ENCODE data around the gene APLP1.

APLP1 gene

GRCh38 chr19:35907377-35907745, 39.0 kb downstream of the APLP1 start:
- H3K36me3 ChIP-seq (ENCODE audit: control insufficient read depth in 1 of 2, insufficient read depth in 2 of 2, low read depth in 1 of 2, low read length in 2 of 2): no peaks in the 10 kb centered on the region
- WGBS: 33% methylated on average over 12 of the region's 12 CpGs
- no peak overlapping the region for H3K14ac ChIP-seq (ENCODE audit: low read length in 2 of 2)
- peak overlapping the region; percentile 76 for H4K91ac ChIP-seq (ENCODE audit: low read length)
- H2AFZ ChIP-seq (ENCODE audit: low read depth, low read length): no peak overlapping the region
- no peak overlapping the region for H2BK120ac ChIP-seq (ENCODE audit: low read depth, low read length)
- no peak overlapping the region for H3K27ac ChIP-seq (ENCODE audit: low read length, poor library complexity, severe bottlenecking)
- H2BK5ac ChIP-seq (ENCODE audit: low read depth, low read length, poor library complexity, severe bottlenecking): no peak overlapping the region
- H4K8ac ChIP-seq (ENCODE audit: low read length): peak overlapping the region; percentile 56
- H3K4me2 ChIP-seq (ENCODE audit: low read length, poor library complexity, severe bottlenecking): no peak overlapping the region
- peaks cover 14% of the 10 kb centered on the region for H3K4me1 ChIP-seq (ENCODE audit: control insufficient read depth, insufficient read depth, low read depth, low read length)
- H2AK5ac ChIP-seq (ENCODE audit: low read length, severe bottlenecking): no peak overlapping the region
- H2BK15ac ChIP-seq (ENCODE audit: low read depth, poor library complexity, severe bottlenecking): no peak overlapping the region
- H3K4ac ChIP-seq (ENCODE audit: low read depth in 1 of 2, low read length in 2 of 2): no peak overlapping the region
- no peak overlapping the region for H3K4me3 ChIP-seq (ENCODE audit: insufficient read depth in 1 of 2, low read depth in 1 of 2, low read length in 2 of 2)
- H3K27me3 ChIP-seq (ENCODE audit: control insufficient read depth in 1 of 2, insufficient read depth in 1 of 2, low read length in 2 of 2): no peaks in the 10 kb centered on the region
- H3K79me1 ChIP-seq (replicated peaks; ENCODE audit: low read length, poor library complexity, severe bottlenecking): no peaks in the 10 kb centered on the region
- no peaks in the 10 kb centered on the region for H3K9me3 ChIP-seq (ENCODE audit: control insufficient read depth, low read length)
- DNase-seq: no peak
- peak overlapping the region in 1 of 2 experiments; percentile 37 for H2BK12ac ChIP-seq (ENCODE audit: low read length in 2 of 2)
- no peak overlapping the region for H3K18ac ChIP-seq (ENCODE audit: low read depth in 1 of 2, low read length in 2 of 2)
- H3K23ac ChIP-seq (ENCODE audit: low read length in 2 of 2): no peak overlapping the region
- no peak overlapping the region for H3K9ac ChIP-seq (ENCODE audit: low read length)

- Histone ChIP-seq H2BK120ac (ENCODE audit: low read depth, low read length) (no peak within 1 kb of the TSS), H2AFZ (ENCODE audit: low read depth, low read length) (no peak within 1 kb of the TSS), H4K91ac (ENCODE audit: low read length) (peak within 1 kb of the TSS; percentile 76), H2BK15ac (ENCODE audit: low read depth, poor library complexity, severe bottlenecking) (peak within 1 kb of the TSS; percentile 44), H3K79me1 (replicated peaks; ENCODE audit: low read length, poor library complexity, severe bottlenecking) (no peaks in the 10 kb centered on the region), H3K4me1 (ENCODE audit: control insufficient read depth, insufficient read depth, low read depth, low read length) (peaks cover 13% of the 10 kb centered on the region), H3K4me2 (ENCODE audit: low read length, poor library complexity, severe bottlenecking) (no peak within 1 kb of the TSS), H3K27ac (ENCODE audit: low read length, poor library complexity, severe bottlenecking) (no peak within 1 kb of the TSS), H3K9ac (ENCODE audit: low read length) (no peak within 1 kb of the TSS), H2BK12ac (ENCODE audit: low read length in 2 of 2) (peak within 1 kb of the TSS in 1 of 2 experiments; percentile 37), H3K27me3 (ENCODE audit: control insufficient read depth in 1 of 2, insufficient read depth in 1 of 2, low read length in 2 of 2) (no peaks in the 10 kb centered on the region), H2AK5ac (ENCODE audit: low read length, severe bottlenecking) (no peak within 1 kb of the TSS), H2BK5ac (ENCODE audit: low read depth, low read length, poor library complexity, severe bottlenecking) (no peak within 1 kb of the TSS), H3K18ac (ENCODE audit: low read depth in 1 of 2, low read length in 2 of 2) (no peak within 1 kb of the TSS), H4K8ac (ENCODE audit: low read length) (peak within 1 kb of the TSS; percentile 56), H3K14ac (ENCODE audit: low read length in 2 of 2) (no peak within 1 kb of the TSS), H3K4me3 (ENCODE audit: insufficient read depth in 1 of 2, low read depth in 1 of 2, low read length in 2 of 2) (no peak within 1 kb of the TSS), H3K9me3 (ENCODE audit: control insufficient read depth, low read length) (no peaks in the 10 kb centered on the region), H3K4ac (ENCODE audit: low read depth in 1 of 2, low read length in 2 of 2) (no peak within 1 kb of the TSS), H3K36me3 (ENCODE audit: control insufficient read depth in 1 of 2, insufficient read depth in 2 of 2, low read depth in 1 of 2, low read length in 2 of 2) (no peaks in the 10 kb centered on the region), H3K23ac (ENCODE audit: low read length in 2 of 2) (no peak within 1 kb of the TSS)
- no peak for DNase-seq
- WGBS: 55% methylated on average over 8 of the region's 9 CpGs
Measured at GRCh38 chr19:35908010-35908441, 39.7 kb downstream of the APLP1 start, which contains the start of gene TYROBP. Gene TYROBP, minus strand, starts transcription at chr19:35908295. Its CDS starts 67 bp downstream, at chr19:35908228.

- no peak overlapping the region for H2BK5ac ChIP-seq (ENCODE audit: low read depth, low read length, poor library complexity, severe bottlenecking)
- peaks cover 3% of the 10 kb centered on the region for H3K4me1 ChIP-seq (ENCODE audit: control insufficient read depth, insufficient read depth, low read depth, low read length)
- no peak overlapping the region for H3K9ac ChIP-seq (ENCODE audit: low read length)
- H3K14ac ChIP-seq (ENCODE audit: low read length in 2 of 2): no peak overlapping the region
- no peak overlapping the region for H4K8ac ChIP-seq (ENCODE audit: low read length)
- no peak overlapping the region for H2BK120ac ChIP-seq (ENCODE audit: low read depth, low read length)
- H3K36me3 ChIP-seq (ENCODE audit: control insufficient read depth in 1 of 2, insufficient read depth in 2 of 2, low read depth in 1 of 2, low read length in 2 of 2): no peaks in the 10 kb centered on the region
- H2AK5ac ChIP-seq (ENCODE audit: low read length, severe bottlenecking): no peak overlapping the region
- no peak overlapping the region for H3K27ac ChIP-seq (ENCODE audit: low read length, poor library complexity, severe bottlenecking)
- no peaks in the 10 kb centered on the region for H3K27me3 ChIP-seq (ENCODE audit: control insufficient read depth in 1 of 2, insufficient read depth in 1 of 2, low read length in 2 of 2)
- H3K4me3 ChIP-seq (ENCODE audit: insufficient read depth in 1 of 2, low read depth in 1 of 2, low read length in 2 of 2): no peak overlapping the region
- peak overlapping the region in 1 of 2 experiments; percentile 45 for H2BK12ac ChIP-seq (ENCODE audit: low read length in 2 of 2)
- no peak for DNase-seq
- no peak overlapping the region for H4K91ac ChIP-seq (ENCODE audit: low read length)
- H2BK15ac ChIP-seq (ENCODE audit: low read depth, poor library complexity, severe bottlenecking): no peak overlapping the region
- H2AFZ ChIP-seq (ENCODE audit: low read depth, low read length): no peak overlapping the region
- peak overlapping the region in 1 of 2 experiments; percentile 13 for H3K4ac ChIP-seq (ENCODE audit: low read depth in 1 of 2, low read length in 2 of 2)
- H3K9me3 ChIP-seq (ENCODE audit: control insufficient read depth, low read length): no peaks in the 10 kb centered on the region
- no peaks in the 10 kb centered on the region for H3K79me1 ChIP-seq (replicated peaks; ENCODE audit: low read length, poor library complexity, severe bottlenecking)
- no peak overlapping the region for H3K4me2 ChIP-seq (ENCODE audit: low read length, poor library complexity, severe bottlenecking)
- no peak overlapping the region for H3K18ac ChIP-seq (ENCODE audit: low read depth in 1 of 2, low read length in 2 of 2)
- H3K23ac ChIP-seq (ENCODE audit: low read length in 2 of 2): no peak overlapping the region
- WGBS: 74% methylated on average over 7 of the region's 10 CpGs
Measured at GRCh38 chr19:35908973-35909683, 40.8 kb downstream of the APLP1 start.

GRCh38 chr19:35909684-35910035, 41.3 kb downstream of the APLP1 start:
- H3K18ac ChIP-seq (ENCODE audit: low read depth in 1 of 2, low read length in 2 of 2): peak overlapping the region in 1 of 2 experiments; percentile 26
- no peak overlapping the region for H3K14ac ChIP-seq (ENCODE audit: low read length in 2 of 2)
- WGBS: 88% methylated on average over 6 of the region's 6 CpGs
- H3K4me3 ChIP-seq (ENCODE audit: insufficient read depth in 1 of 2, low read depth in 1 of 2, low read length in 2 of 2): no peak overlapping the region
- no peak overlapping the region for H2AFZ ChIP-seq (ENCODE audit: low read depth, low read length)
- no peaks in the 10 kb centered on the region for H3K9me3 ChIP-seq (ENCODE audit: control insufficient read depth, low read length)
- H2AK5ac ChIP-seq (ENCODE audit: low read length, severe bottlenecking): no peak overlapping the region
- no peak for DNase-seq
- H3K79me1 ChIP-seq (replicated peaks; ENCODE audit: low read length, poor library complexity, severe bottlenecking): no peaks in the 10 kb centered on the region
- peak overlapping the region; percentile 9 for H4K8ac ChIP-seq (ENCODE audit: low read length)
- no peaks in the 10 kb centered on the region for H3K27me3 ChIP-seq (ENCODE audit: control insufficient read depth in 1 of 2, insufficient read depth in 1 of 2, low read length in 2 of 2)
- H3K9ac ChIP-seq (ENCODE audit: low read length): no peak overlapping the region
- H3K27ac ChIP-seq (ENCODE audit: low read length, poor library complexity, severe bottlenecking): no peak overlapping the region
- no peak overlapping the region for H2BK5ac ChIP-seq (ENCODE audit: low read depth, low read length, poor library complexity, severe bottlenecking)
- H2BK12ac ChIP-seq (ENCODE audit: low read length in 2 of 2): no peak overlapping the region
- H2BK15ac ChIP-seq (ENCODE audit: low read depth, poor library complexity, severe bottlenecking): no peak overlapping the region
- no peak overlapping the region for H4K91ac ChIP-seq (ENCODE audit: low read length)
- H2BK120ac ChIP-seq (ENCODE audit: low read depth, low read length): no peak overlapping the region
- H3K4ac ChIP-seq (ENCODE audit: low read depth in 1 of 2, low read length in 2 of 2): peak overlapping the region in 1 of 2 experiments; percentile 13
- H3K4me2 ChIP-seq (ENCODE audit: low read length, poor library complexity, severe bottlenecking): no peak overlapping the region
- peaks cover 3% of the 10 kb centered on the region for H3K4me1 ChIP-seq (ENCODE audit: control insufficient read depth, insufficient read depth, low read depth, low read length)
- H3K36me3 ChIP-seq (ENCODE audit: control insufficient read depth in 1 of 2, insufficient read depth in 2 of 2, low read depth in 1 of 2, low read length in 2 of 2): no peaks in the 10 kb centered on the region
- H3K23ac ChIP-seq (ENCODE audit: low read length in 2 of 2): no peak overlapping the region

Measured in mesenchymal stem cell (in vitro differentiated cells and primary cell).